ENCODE results near the gene UBXN4. TPM values are rescaled to one million over a fixed set of nuclear protein-coding genes. Genes with fewer than 3 reads are reported as not detected.

UBXN4 gene
- total RNA-seq, 1 experiment from 2014 or later: 83.7 TPM

- H3K9me3 ChIP-seq (ENCODE audit: control insufficient read depth, insufficient read depth, low read depth, low read length): no peaks in the 10 kb centered on the region
- no peaks in the 10 kb centered on the region for H3K36me3 ChIP-seq (ENCODE audit: control insufficient read depth, insufficient read depth, low read length)
- TF ChIP-seq TCF7L2 (IDR thresholded peaks at IDR 0.05; ENCODE audit: low read depth, low read length) (no peak), CTCF (IDR thresholded peaks at IDR 0.05) (peak; percentile 97)
- CTCF ChIA-PET: interaction anchor here (0.7 to 1.9 kb wide), 3 partner anchors 11 to 809 kb away, joined by 3 to 5 read pairs (median 5); no protein-coding TSS in a partner anchor
- POLR2A ChIA-PET: no interaction called here
- BruUV-seq (replicated peaks): no TSS peak
- in situ Hi-C loops (cut with HindIII; ENCODE audit: low pct_unique_long_range_greater_than_20kb, low sequenced_read_pairs) (no loop called here), intact Hi-C loops (cut with micrococcal nuclease; ENCODE audit: unreplicated experiment) (loop anchor here (5.0 kb wide), 1 partner anchor 810 kb away; no protein-coding TSS in a partner anchor)
- peak; percentile 48 for DNase-seq (ENCODE audit: low read depth, low spot score)
- no peaks in the 10 kb centered on the region for H3K27me3 ChIP-seq (ENCODE audit: control insufficient read depth, insufficient read depth, low read length)
- peak; percentile 90 for ATAC-seq
- H3K4me1 ChIP-seq (ENCODE audit: control insufficient read depth, insufficient read depth, low read length): no peaks in the 10 kb centered on the region
- H3K4me3 ChIP-seq (ENCODE audit: low read depth in 2 of 2, low read length in 2 of 2): no peak overlapping the region
- no peak overlapping the region for H3K27ac ChIP-seq (ENCODE audit: low read length)
These were observed 56.0 kb downstream of the UBXN4 start for GRCh38 chr2:135797497-135798274.

DNA sequence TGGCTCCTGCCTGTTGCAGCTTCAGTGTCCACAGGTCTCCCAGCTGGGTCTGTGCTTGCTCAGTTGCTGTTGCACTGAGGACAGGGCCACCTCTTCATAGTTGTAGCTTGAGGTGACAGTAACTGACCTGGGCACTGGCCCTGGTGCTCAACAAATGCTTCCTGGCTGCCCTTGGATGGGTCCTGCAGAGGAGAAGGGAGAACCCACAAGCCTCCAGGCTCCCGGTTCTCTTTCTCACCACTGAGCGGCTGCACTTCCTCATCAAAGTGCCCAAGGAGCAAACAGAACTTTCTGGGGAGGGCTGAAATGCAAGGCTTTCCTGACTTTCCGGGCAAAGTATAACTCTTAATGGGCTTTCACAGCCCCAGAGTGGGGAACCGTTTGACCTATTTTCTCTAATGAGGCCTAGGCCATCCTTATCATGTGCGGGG is 56.6 kb downstream of the UBXN4 start:
- no TSS peak for BruUV-seq (replicated peaks)
- no peak; the same call in 1 of the 2 replicates for ATAC-seq

More for the DNA sequence above, 56.6 kb downstream of the UBXN4 start:
- ChIA-PET POLR2A (no interaction called here), CTCF (interaction anchor here (1.9 kb wide), 1 partner anchor 810 kb away, joined by 5 read pairs; no protein-coding TSS in a partner anchor)
- H3K27me3 ChIP-seq (ENCODE audit: control insufficient read depth, insufficient read depth, low read length): no peaks in the 10 kb centered on the region
- no peak for DNase-seq (ENCODE audit: low read depth, low spot score)
- no peaks in the 10 kb centered on the region for H3K4me1 ChIP-seq (ENCODE audit: control insufficient read depth, insufficient read depth, low read length)
- TF ChIP-seq POLR2AphosphoS5 (IDR thresholded peaks at IDR 0.05; ENCODE audit: low read depth, low read length) (no peak), SIN3A (IDR thresholded peaks at IDR 0.05; ENCODE audit: borderline replicate concordance, insufficient read depth, low read depth, low read length) (no peak), CTCF (IDR thresholded peaks at IDR 0.05) (no peak), TCF7L2 (IDR thresholded peaks at IDR 0.05; ENCODE audit: low read depth, low read length) (no peak)
- TF ChIP-seq, protein P1, sequence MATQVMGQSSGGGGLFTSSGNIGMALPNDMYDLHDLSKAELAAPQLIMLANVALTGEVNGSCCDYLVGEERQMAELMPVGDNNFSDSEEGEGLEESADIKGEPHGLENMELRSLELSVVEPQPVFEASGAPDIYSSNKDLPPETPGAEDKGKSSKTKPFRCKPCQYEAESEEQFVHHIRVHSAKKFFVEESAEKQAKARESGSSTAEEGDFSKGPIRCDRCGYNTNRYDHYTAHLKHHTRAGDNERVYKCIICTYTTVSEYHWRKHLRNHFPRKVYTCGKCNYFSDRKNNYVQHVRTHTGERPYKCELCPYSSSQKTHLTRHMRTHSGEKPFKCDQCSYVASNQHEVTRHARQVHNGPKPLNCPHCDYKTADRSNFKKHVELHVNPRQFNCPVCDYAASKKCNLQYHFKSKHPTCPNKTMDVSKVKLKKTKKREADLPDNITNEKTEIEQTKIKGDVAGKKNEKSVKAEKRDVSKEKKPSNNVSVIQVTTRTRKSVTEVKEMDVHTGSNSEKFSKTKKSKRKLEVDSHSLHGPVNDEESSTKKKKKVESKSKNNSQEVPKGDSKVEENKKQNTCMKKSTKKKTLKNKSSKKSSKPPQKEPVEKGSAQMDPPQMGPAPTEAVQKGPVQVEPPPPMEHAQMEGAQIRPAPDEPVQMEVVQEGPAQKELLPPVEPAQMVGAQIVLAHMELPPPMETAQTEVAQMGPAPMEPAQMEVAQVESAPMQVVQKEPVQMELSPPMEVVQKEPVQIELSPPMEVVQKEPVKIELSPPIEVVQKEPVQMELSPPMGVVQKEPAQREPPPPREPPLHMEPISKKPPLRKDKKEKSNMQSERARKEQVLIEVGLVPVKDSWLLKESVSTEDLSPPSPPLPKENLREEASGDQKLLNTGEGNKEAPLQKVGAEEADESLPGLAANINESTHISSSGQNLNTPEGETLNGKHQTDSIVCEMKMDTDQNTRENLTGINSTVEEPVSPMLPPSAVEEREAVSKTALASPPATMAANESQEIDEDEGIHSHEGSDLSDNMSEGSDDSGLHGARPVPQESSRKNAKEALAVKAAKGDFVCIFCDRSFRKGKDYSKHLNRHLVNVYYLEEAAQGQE (IDR thresholded peaks at IDR 0.05; ENCODE audit: insufficient read depth in 1 of 2, low read depth in 2 of 2, low read length in 1 of 2): no peak
- no peaks in the 10 kb centered on the region for H3K36me3 ChIP-seq (ENCODE audit: control insufficient read depth, insufficient read depth, low read length)
- in situ Hi-C loops (cut with HindIII; ENCODE audit: low pct_unique_long_range_greater_than_20kb, low sequenced_read_pairs): no loop called here
- no peak overlapping the region for H3K27ac ChIP-seq (ENCODE audit: low read length)
- no peak overlapping the region for H3K4me3 ChIP-seq (ENCODE audit: low read depth in 2 of 2, low read length in 2 of 2)
- H3K9me3 ChIP-seq (ENCODE audit: control insufficient read depth, insufficient read depth, low read depth, low read length): no peaks in the 10 kb centered on the region
- intact Hi-C loops (cut with micrococcal nuclease; ENCODE audit: unreplicated experiment): loop anchor here (5.0 kb wide), 1 partner anchor 811 kb away; no protein-coding TSS in a partner anchor

All from Panc1 (cell line).